OCI-LY3 (cell line): ENCODE results near the gene CTBP2.

Experiments used
- CTCF ChIP-seq: fragments of 200-600, 300-600 bp; sonication (generic); IDR thresholded peaks from 2 replicates; pipeline ENCODE4 v1.5.1; 2014; ENCODE audit warnings: antibody characterized with exemption, low read length, low read depth
- EZH2phosphoT487 ChIP-seq: fragments of 200-600 bp; shearing (Covaris generic); IDR thresholded peaks from 2 replicates; pipeline ENCODE4 v1.6.1; 2018; ENCODE audit warnings: antibody characterized with exemption, mixed run types, low read depth

GRCh38 chr10:124984376-124984775 is 176.0 kb downstream of the CTBP2 start:
- no peak for TF ChIP-seq CTCF
- TF ChIP-seq EZH2phosphoT487 = no peak
